HEK293 (cell line): Measurements from ENCODE around the gene TRIM9.

Source experiments
- CTCF ChIA-PET: fragments of 350-600 bp; formaldehyde crosslinking; extraction: SDS; loops from one replicate; lab custom pipeline; 2021; ENCODE audit warnings: antibody characterized with exemption; lab: Yijun Ruan, JAX
- POLR2A ChIA-PET: fragments of 300-600 bp; formaldehyde crosslinking; extraction: SDS; loops from one replicate; lab custom pipeline; 2020; ENCODE audit warnings: antibody characterized with exemption, inconsistent platforms; lab: Yijun Ruan, JAX
- H3K27ac ChIP-seq: fragments of 200-500 bp; sonication (Bioruptor generic); 2 replicates; pipeline ENCODE4 v1.5.1; 2014; ENCODE audit warnings: low read depth, low read length, control low read depth, inconsistent platforms; ENCODE audit errors: extremely low read depth
- H3K36me3 ChIP-seq, 2 experiments: fragments of 200-500 bp in 1 of 2; sonication (Bioruptor generic) in 1 of 2; 1 replicate in 1 of 2; 2 replicates in 1 of 2; pipeline ENCODE4 v1.5.1; 2014 to 2017; ENCODE audit warnings: inconsistent platforms in 2 of 2, low read length in 2 of 2; ENCODE audit not compliant: control insufficient read depth in 2 of 2, insufficient read depth in 1 of 2
- H3K4me1 ChIP-seq: fragments of 200-500 bp; sonication (Bioruptor generic); 2 replicates; pipeline ENCODE4 v1.5.1; 2014; ENCODE audit warnings: mild to moderate bottlenecking, low read length, inconsistent platforms; ENCODE audit not compliant: control insufficient read depth, insufficient read depth
- H3K4me3 ChIP-seq: 2 replicates; pipeline ENCODE4 v1.5.1; 2011; ENCODE audit warnings: low read depth, mild to moderate bottlenecking, control low read depth, low read length, moderate library complexity
- H3K9me3 ChIP-seq: fragments of 200-500 bp; sonication (Bioruptor generic); 2 replicates; pipeline ENCODE4 v1.5.1; 2014; ENCODE audit warnings: low read depth, low read length, inconsistent platforms; ENCODE audit not compliant: control insufficient read depth, insufficient read depth
- EGR2 ChIP-seq: fragments of 450-650 bp; formaldehyde crosslinking; IDR thresholded peaks from 2 replicates; pipeline ENCODE4 v1.5.1; 2016; ENCODE audit warnings: low read depth, missing biosample characterization, missing genetic modification characterization
- GLIS1 ChIP-seq: fragments of 450-650 bp; formaldehyde crosslinking; IDR thresholded peaks from 2 replicates; pipeline ENCODE4 v1.5.1; 2016; ENCODE audit warnings: missing biosample characterization, missing genetic modification characterization
- GLIS2 ChIP-seq: fragments of 450-650 bp; formaldehyde crosslinking; IDR thresholded peaks from 2 replicates; pipeline ENCODE4 v1.5.1; 2016; ENCODE audit warnings: missing biosample characterization, missing genetic modification characterization
- IKZF3 ChIP-seq: fragments of 450-650 bp; IDR thresholded peaks from 2 replicates; pipeline ENCODE4 v1.5.0; 2018; ENCODE audit warnings: missing biosample characterization, mild to moderate bottlenecking, missing genetic modification characterization, moderate library complexity
- SETDB1 ChIP-seq: IDR thresholded peaks from one replicate; pipeline ENCODE4 v1.6.1; 2017; ENCODE audit warnings: mild to moderate bottlenecking, low read length, moderate library complexity, mixed read lengths; ENCODE audit not compliant: insufficient read length
- ZBTB17 ChIP-seq: fragments of 450-650 bp; formaldehyde crosslinking; IDR thresholded peaks from 2 replicates; pipeline ENCODE4 v1.5.1; 2016; ENCODE audit warnings: missing biosample characterization, missing genetic modification characterization
- ZEB2 ChIP-seq: fragments of 450-650 bp; formaldehyde crosslinking; IDR thresholded peaks from 2 replicates; pipeline ENCODE4 v1.5.1; 2016; ENCODE audit warnings: missing biosample characterization, missing genetic modification characterization
- ZIC2 ChIP-seq: fragments of 450-650 bp; formaldehyde crosslinking; IDR thresholded peaks from 2 replicates; pipeline ENCODE4 v1.5.1; 2016; ENCODE audit warnings: missing biosample characterization, missing genetic modification characterization
- ZNF10 ChIP-seq: fragments of 450-650 bp; formaldehyde crosslinking; IDR thresholded peaks from 2 replicates; pipeline ENCODE4 v1.5.1; 2017; ENCODE audit warnings: missing biosample characterization, missing genetic modification characterization
- ZNF2 ChIP-seq: fragments of 450-650 bp; formaldehyde crosslinking; IDR thresholded peaks from 2 replicates; pipeline ENCODE4 v1.5.1; 2016; ENCODE audit warnings: missing biosample characterization, missing genetic modification characterization
- ZNF214 ChIP-seq: fragments of 450-650 bp; formaldehyde crosslinking; IDR thresholded peaks from 2 replicates; pipeline ENCODE4 v1.5.1; 2017; ENCODE audit warnings: missing biosample characterization, mild to moderate bottlenecking, missing genetic modification characterization, borderline replicate concordance
- ZNF221 ChIP-seq: fragments of 450-650 bp; formaldehyde crosslinking; IDR thresholded peaks from 2 replicates; pipeline ENCODE4 v1.5.1; 2017; ENCODE audit warnings: missing biosample characterization, missing genetic modification characterization, borderline replicate concordance
- ZNF366 ChIP-seq: fragments of 450-650 bp; formaldehyde crosslinking; conservative IDR thresholded peaks from 2 replicates; pipeline ENCODE4 v1.5.1; 2016; ENCODE audit warnings: missing biosample characterization, missing genetic modification characterization
- ZNF623 ChIP-seq: fragments of 450-650 bp; formaldehyde crosslinking; IDR thresholded peaks from 2 replicates; pipeline ENCODE4 v1.5.1; 2016; ENCODE audit warnings: missing biosample characterization, missing genetic modification characterization
- ZNF843 ChIP-seq: fragments of 450-650 bp; formaldehyde crosslinking; IDR thresholded peaks from 2 replicates; pipeline ENCODE4 v1.5.1; 2016; ENCODE audit warnings: missing biosample characterization, missing genetic modification characterization
- ZXDB ChIP-seq: fragments of 450-650 bp; formaldehyde crosslinking; IDR thresholded peaks from 2 replicates; pipeline ENCODE4 v1.5.1; 2016; ENCODE audit warnings: missing biosample characterization, missing genetic modification characterization
- TF ChIP-seq, protein P1 (sequence below): fragments of 450-650 bp; formaldehyde crosslinking; IDR thresholded peaks from 2 replicates; pipeline ENCODE4 v1.5.1; 2016; ENCODE audit warnings: missing biosample characterization, missing genetic modification characterization
- TF ChIP-seq, protein P2 (sequence below): fragments of 450-650 bp; formaldehyde crosslinking; IDR thresholded peaks from 2 replicates; pipeline ENCODE4 v1.5.1; 2016; ENCODE audit warnings: missing biosample characterization, missing genetic modification characterization, low read depth
- TF ChIP-seq, protein P3 (sequence below): fragments of 450-650 bp; formaldehyde crosslinking; conservative IDR thresholded peaks from 2 replicates; pipeline ENCODE4 v1.5.1; 2016; ENCODE audit warnings: low read depth, missing biosample characterization, missing genetic modification characterization
- TF ChIP-seq, protein P4 (sequence below): fragments of 450-650 bp; formaldehyde crosslinking; IDR thresholded peaks from 2 replicates; pipeline ENCODE4 v1.5.1; 2016; ENCODE audit warnings: missing biosample characterization, missing genetic modification characterization
- TF ChIP-seq, protein P5 (sequence below): fragments of 450-650 bp; formaldehyde crosslinking; IDR thresholded peaks from 2 replicates; pipeline ENCODE4 v1.5.1; 2016; ENCODE audit warnings: missing biosample characterization, missing genetic modification characterization
- TF ChIP-seq, protein P6 (sequence below): fragments of 450-650 bp; formaldehyde crosslinking; IDR thresholded peaks from 2 replicates; pipeline ENCODE4 v1.5.1; 2016; ENCODE audit warnings: missing biosample characterization, missing genetic modification characterization

The TRIM9 gene

DNA sequence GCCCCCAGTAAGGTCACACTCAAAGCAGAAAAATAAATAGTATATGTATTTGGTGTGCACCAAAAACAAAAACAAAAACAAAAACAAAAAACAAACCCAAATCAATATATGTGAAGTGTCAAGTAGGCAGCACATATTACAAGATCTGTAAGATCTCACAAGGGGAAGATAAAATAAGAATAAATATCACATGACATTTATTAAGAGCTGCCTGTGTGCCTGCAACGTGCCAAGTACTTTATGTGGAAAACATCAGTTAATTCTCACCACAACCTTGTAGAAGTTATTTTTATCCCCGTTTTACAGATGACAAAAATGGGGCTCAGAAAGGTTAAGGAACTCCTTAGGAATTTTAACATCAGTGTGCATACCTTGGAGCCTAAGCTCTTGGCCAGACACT is 26.6 kb downstream of the TRIM9 start (continued):
- no peak for TF ChIP-seq SETDB1

DNA sequence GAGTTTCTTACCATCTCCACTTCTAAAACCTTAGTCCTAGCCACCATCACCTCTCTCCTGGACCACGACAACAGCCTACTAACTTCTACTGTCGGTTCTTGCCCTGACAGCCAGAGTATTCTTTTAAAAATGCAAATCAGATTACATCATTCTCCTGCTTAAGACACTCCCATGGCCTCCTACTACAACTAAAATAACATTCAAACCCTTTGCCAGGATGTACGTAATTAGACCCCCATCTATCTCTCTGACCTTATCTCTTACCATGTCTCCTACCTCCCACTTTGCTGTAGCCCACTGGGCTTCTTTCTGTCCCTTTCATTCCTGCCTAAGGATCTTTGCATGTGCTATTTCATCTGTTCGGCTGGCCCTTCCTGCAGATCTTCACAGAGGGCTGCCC is 27.6 kb downstream of the TRIM9 start:
- Histone ChIP-seq H3K9me3 (peaks cover 5% of the 10 kb centered on the region), H3K4me1 (peaks cover 9% of the 10 kb centered on the region), H3K4me3 (no peak overlapping the region), H3K27ac (no peak overlapping the region), H3K36me3 (no peaks in the 10 kb centered on the region)
- ChIA-PET CTCF (no interaction called here), POLR2A (no interaction called here)
- TF ChIP-seq EGR2 (tag by site-specific recombination) (peak; percentile 76), ZNF221 (tag by site-specific recombination) (no peak), GLIS1 (tag by site-specific recombination) (peak; percentile 94), ZNF623 (tag by site-specific recombination) (peak; percentile 47; the same call in 1 of the 2 replicates), ZNF843 (tag by site-specific recombination) (0 out of 2 replicates have a peak, but pooled peaks have one; percentile 24), GLIS2 (tag by site-specific recombination) (no peak), ZIC2 (peak; percentile 32; the same call in 1 of the 2 replicates), ZBTB17 (tag by site-specific recombination) (peak; percentile 27; the same call in 1 of the 2 replicates), ZNF366 (tag by site-specific recombination) (peak; percentile 39; the same call in 1 of the 2 replicates), ZNF10 (tag by site-specific recombination) (no peak), ZNF214 (tag by site-specific recombination) (no peak), IKZF3 (tag by site-specific recombination) (no peak), ZNF2 (peak; percentile 61; the same call in 1 of the 2 replicates), ZXDB (0 out of 2 replicates have a peak, but pooled peaks have one; percentile 43), ZEB2 (0 out of 2 replicates have a peak, but pooled peaks have one; percentile 51)
- TF ChIP-seq, protein P1, sequence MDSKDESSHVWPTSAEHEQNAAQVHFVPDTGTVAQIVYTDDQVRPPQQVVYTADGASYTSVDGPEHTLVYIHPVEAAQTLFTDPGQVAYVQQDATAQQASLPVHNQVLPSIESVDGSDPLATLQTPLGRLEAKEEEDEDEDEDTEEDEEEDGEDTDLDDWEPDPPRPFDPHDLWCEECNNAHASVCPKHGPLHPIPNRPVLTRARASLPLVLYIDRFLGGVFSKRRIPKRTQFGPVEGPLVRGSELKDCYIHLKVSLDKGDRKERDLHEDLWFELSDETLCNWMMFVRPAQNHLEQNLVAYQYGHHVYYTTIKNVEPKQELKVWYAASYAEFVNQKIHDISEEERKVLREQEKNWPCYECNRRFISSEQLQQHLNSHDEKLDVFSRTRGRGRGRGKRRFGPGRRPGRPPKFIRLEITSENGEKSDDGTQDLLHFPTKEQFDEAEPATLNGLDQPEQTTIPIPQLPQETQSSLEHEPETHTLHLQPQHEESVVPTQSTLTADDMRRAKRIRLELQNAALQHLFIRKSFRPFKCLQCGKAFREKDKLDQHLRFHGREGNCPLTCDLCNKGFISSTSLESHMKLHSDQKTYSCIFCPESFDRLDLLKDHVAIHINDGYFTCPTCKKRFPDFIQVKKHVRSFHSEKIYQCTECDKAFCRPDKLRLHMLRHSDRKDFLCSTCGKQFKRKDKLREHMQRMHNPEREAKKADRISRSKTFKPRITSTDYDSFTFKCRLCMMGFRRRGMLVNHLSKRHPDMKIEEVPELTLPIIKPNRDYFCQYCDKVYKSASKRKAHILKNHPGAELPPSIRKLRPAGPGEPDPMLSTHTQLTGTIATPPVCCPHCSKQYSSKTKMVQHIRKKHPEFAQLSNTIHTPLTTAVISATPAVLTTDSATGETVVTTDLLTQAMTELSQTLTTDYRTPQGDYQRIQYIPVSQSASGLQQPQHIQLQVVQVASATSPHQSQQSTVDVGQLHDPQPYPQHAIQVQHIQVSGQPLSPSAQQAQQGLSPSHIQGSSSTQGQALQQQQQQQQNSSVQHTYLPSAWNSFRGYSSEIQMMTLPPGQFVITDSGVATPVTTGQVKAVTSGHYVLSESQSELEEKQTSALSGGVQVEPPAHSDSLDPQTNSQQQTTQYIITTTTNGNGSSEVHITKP (tag by site-specific recombination), result peak; percentile 36; the same call in 1 of the 2 replicates
- TF ChIP-seq, protein P2, sequence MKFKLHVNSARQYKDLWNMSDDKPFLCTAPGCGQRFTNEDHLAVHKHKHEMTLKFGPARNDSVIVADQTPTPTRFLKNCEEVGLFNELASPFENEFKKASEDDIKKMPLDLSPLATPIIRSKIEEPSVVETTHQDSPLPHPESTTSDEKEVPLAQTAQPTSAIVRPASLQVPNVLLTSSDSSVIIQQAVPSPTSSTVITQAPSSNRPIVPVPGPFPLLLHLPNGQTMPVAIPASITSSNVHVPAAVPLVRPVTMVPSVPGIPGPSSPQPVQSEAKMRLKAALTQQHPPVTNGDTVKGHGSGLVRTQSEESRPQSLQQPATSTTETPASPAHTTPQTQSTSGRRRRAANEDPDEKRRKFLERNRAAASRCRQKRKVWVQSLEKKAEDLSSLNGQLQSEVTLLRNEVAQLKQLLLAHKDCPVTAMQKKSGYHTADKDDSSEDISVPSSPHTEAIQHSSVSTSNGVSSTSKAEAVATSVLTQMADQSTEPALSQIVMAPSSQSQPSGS, result peak; percentile 81; the same call in 1 of the 2 replicates
- TF ChIP-seq, protein P3, sequence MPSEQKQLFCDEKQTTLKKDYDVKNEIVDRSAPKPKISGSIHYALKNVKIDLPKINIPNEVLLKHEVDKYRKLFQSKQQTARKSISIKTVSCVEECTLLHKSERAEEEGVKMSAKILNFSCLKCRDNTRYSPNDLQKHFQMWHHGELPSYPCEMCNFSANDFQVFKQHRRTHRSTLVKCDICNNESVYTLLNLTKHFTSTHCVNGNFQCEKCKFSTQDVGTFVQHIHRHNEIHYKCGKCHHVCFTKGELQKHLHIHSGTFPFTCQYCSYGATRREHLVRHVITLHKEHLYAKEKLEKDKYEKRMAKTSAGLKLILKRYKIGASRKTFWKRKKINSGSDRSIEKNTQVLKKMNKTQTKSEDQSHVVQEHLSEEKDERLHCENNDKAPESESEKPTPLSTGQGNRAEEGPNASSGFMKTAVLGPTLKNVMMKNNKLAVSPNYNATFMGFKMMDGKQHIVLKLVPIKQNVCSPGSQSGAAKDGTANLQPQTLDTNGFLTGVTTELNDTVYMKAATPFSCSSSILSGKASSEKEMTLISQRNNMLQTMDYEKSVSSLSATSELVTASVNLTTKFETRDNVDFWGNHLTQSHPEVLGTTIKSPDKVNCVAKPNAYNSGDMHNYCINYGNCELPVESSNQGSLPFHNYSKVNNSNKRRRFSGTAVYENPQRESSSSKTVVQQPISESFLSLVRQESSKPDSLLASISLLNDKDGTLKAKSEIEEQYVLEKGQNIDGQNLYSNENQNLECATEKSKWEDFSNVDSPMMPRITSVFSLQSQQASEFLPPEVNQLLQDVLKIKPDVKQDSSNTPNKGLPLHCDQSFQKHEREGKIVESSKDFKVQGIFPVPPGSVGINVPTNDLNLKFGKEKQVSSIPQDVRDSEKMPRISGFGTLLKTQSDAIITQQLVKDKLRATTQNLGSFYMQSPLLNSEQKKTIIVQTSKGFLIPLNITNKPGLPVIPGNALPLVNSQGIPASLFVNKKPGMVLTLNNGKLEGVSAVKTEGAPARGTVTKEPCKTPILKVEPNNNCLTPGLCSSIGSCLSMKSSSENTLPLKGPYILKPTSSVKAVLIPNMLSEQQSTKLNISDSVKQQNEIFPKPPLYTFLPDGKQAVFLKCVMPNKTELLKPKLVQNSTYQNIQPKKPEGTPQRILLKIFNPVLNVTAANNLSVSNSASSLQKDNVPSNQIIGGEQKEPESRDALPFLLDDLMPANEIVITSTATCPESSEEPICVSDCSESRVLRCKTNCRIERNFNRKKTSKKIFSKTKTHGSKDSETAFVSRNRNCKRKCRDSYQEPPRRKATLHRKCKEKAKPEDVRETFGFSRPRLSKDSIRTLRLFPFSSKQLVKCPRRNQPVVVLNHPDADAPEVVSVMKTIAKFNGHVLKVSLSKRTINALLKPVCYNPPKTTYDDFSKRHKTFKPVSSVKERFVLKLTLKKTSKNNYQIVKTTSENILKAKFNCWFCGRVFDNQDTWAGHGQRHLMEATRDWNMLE, result no peak
- TF ChIP-seq, protein P4, sequence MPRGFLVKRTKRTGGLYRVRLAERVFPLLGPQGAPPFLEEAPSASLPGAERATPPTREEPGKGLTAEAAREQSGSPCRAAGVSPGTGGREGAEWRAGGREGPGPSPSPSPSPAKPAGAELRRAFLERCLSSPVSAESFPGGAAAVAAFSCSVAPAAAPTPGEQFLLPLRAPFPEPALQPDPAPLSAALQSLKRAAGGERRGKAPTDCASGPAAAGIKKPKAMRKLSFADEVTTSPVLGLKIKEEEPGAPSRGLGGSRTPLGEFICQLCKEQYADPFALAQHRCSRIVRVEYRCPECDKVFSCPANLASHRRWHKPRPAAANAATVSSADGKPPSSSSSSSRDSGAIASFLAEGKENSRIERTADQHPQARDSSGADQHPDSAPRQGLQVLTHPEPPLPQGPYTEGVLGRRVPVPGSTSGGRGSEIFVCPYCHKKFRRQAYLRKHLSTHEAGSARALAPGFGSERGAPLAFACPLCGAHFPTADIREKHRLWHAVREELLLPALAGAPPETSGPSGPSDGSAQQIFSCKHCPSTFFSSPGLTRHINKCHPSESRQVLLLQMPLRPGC (tag by site-specific recombination), result no peak
- TF ChIP-seq, protein P5, sequence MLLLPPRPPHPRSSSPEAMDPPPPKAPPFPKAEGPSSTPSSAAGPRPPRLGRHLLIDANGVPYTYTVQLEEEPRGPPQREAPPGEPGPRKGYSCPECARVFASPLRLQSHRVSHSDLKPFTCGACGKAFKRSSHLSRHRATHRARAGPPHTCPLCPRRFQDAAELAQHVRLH (tag by site-specific recombination), result peak; percentile 81; the same call in 1 of the 2 replicates
- TF ChIP-seq, protein P6, sequence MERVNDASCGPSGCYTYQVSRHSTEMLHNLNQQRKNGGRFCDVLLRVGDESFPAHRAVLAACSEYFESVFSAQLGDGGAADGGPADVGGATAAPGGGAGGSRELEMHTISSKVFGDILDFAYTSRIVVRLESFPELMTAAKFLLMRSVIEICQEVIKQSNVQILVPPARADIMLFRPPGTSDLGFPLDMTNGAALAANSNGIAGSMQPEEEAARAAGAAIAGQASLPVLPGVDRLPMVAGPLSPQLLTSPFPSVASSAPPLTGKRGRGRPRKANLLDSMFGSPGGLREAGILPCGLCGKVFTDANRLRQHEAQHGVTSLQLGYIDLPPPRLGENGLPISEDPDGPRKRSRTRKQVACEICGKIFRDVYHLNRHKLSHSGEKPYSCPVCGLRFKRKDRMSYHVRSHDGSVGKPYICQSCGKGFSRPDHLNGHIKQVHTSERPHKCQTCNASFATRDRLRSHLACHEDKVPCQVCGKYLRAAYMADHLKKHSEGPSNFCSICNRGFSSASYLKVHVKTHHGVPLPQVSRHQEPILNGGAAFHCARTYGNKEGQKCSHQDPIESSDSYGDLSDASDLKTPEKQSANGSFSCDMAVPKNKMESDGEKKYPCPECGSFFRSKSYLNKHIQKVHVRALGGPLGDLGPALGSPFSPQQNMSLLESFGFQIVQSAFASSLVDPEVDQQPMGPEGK (tag by site-specific recombination), result peak; percentile 56; the same call in 1 of the 2 replicates
